Peyer's patch (tissue), 4 donors: Measurements from ENCODE around the gene BARHL2. TPM values are rescaled to one million over a fixed set of nuclear protein-coding genes. Genes with fewer than 3 reads are reported as not detected.

ENCODE experiments used
- DNase-seq, 3 donors: peaks; one replicate each; pipeline ENCODE4 v3.0.0-alpha.2; 2017 to 2019
- H3K27ac ChIP-seq, 4 donors: fragments of 200-600 bp; sonication (generic); one replicate each; pipeline ENCODE4 v1.5.1; 2016 to 2019
- H3K27me3 ChIP-seq, 2 donors: fragments of 200-600 bp; sonication (generic); one replicate each; pipeline ENCODE4 v1.5.1; 2019
- H3K36me3 ChIP-seq, 3 donors: fragments of 200-600 bp; sonication (generic); one replicate each; pipeline ENCODE4 v1.5.1; 2016 to 2019
- H3K4me1 ChIP-seq, 4 donors: fragments of 200-600 bp; sonication (generic); one replicate each; pipeline ENCODE4 v1.5.1; 2016 to 2019
- H3K4me3 ChIP-seq, 4 donors: fragments of 200-600 bp; sonication (generic); 1 replicate in 3 of 4; 2 replicates in 1 of 4; pipeline ENCODE4 v1.5.1; 2016 to 2019; ENCODE audit warnings: mild to moderate bottlenecking in 1 of 4
- H3K9me3 ChIP-seq, 4 donors: fragments of 200-600 bp; sonication (generic); one replicate each; pipeline ENCODE4 v1.5.1; 2016 to 2019; ENCODE audit warnings: mild to moderate bottlenecking in 1 of 4
- POLR2A ChIP-seq, 2 donors: fragments of 450-650 bp; IDR thresholded peaks; one replicate each; pipeline ENCODE4 v1.5.1; 2017; ENCODE audit warnings: antibody characterized with exemption in 2 of 2, mild to moderate bottlenecking in 2 of 2, moderate library complexity in 2 of 2
- total RNA-seq, 4 donors: library from RNA; depleted of rRNA; stranded (reverse); fragments of >200 nt; gene quantifications; one replicate each; pipeline ENCODE4 v1.1.0, GENCODE V29; 2016
- TF ChIP-seq, protein P1 (sequence below), 6 experiments: fragments of 450-650 bp in 4 of 6; fragments of 200-600 bp in 2 of 6; sonication (generic) in 1 of 6; IDR thresholded peaks; one replicate each; pipeline ENCODE4 v1.5.1; 2017 to 2019; ENCODE audit warnings: antibody characterized with exemption in 6 of 6, mild to moderate bottlenecking in 3 of 6, moderate library complexity in 1 of 6

The BARHL2 gene
- total RNA-seq = not detected

DNA sequence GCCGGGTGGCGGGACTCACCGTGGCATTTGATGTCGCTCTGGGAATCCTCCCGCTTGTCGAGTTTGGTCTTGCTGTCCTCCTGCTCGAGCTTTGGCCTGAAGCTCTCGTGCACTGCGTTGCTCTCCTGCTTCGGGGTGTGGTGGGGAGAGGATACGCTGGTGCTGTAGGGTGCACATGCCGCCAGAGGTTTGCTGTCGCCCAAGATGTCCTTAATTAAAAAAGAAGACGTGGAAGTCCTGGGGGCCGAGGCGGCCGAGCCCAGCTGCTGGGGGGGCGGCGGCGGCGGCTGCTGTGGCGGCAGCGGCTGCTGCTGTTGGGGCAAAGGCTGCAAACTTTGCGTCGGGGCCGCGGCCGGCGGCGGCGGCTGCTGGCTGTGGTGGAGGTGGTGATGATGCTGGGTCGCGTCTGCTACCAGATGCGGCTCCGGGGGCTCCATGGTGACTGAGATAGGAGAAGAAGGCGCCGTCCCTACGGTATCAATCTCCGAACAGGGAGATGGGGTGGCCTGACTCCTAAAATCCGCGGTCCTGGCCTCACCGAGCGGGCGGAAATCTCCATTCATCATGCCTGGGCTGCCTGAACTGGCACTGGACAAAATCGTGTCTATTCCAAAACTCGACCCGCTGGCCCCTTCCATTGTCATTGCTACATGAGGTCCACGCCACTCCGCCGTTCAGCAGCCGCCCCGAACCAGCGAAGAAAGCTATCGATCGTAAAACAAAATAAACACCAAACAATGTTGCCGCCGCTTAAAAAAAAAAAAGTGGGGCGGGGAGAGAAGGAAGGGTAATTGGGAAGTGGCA is at the start of gene BARHL2:
BARHL2 (minus strand) TSS at position 751 of the 804 bp plus-strand sequence; CDS start at position 644, 107 bp downstream.
- DNase-seq = no peak
- Histone ChIP-seq H3K4me1 (peaks cover 0 to 28% (median 2%) of the 10 kb centered on the region in 4 donors), H3K27me3 (peaks cover 7 to 59% of the 10 kb centered on the region in 2 donors), H3K27ac (no peak within 1 kb of the TSS), H3K4me3 (peak within 1 kb of the TSS in 3 of 4 donors; percentile 15 to 50 (median 41)), H3K9me3 (peaks cover 0 to 11% (median 0%) of the 10 kb centered on the region in 4 donors), H3K36me3 (no peaks in the 10 kb centered on the region)
- TF ChIP-seq, protein P1, sequence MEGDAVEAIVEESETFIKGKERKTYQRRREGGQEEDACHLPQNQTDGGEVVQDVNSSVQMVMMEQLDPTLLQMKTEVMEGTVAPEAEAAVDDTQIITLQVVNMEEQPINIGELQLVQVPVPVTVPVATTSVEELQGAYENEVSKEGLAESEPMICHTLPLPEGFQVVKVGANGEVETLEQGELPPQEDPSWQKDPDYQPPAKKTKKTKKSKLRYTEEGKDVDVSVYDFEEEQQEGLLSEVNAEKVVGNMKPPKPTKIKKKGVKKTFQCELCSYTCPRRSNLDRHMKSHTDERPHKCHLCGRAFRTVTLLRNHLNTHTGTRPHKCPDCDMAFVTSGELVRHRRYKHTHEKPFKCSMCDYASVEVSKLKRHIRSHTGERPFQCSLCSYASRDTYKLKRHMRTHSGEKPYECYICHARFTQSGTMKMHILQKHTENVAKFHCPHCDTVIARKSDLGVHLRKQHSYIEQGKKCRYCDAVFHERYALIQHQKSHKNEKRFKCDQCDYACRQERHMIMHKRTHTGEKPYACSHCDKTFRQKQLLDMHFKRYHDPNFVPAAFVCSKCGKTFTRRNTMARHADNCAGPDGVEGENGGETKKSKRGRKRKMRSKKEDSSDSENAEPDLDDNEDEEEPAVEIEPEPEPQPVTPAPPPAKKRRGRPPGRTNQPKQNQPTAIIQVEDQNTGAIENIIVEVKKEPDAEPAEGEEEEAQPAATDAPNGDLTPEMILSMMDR (IDR thresholded peaks at IDR 0.05) = no peak
- TF ChIP-seq POLR2A (IDR thresholded peaks at IDR 0.05) = no peak

DNA sequence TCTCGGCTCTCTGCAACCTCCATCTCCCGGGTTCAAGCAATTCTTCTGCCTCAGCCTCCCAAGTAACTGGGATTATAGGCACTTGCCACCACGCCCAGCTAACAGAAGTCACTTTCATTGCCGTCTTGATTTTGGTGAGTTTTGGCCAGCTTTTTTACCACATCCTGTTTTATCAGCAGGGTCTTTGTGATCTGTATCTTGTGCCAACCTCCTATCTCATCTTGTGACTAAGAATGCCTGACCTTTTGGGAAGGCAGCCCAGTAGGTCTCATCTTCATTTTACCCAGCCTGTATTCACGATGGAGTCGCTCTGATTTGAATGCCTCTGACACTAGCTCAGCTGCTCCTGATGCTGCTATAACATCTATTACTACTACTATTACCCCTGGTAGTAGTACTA is 46.8 kb upstream of the BARHL2 start:
- Histone ChIP-seq H3K4me1 (no peaks in the 10 kb centered on the region), H3K9me3 (no peaks in the 10 kb centered on the region), H3K36me3 (no peaks in the 10 kb centered on the region), H3K4me3 (no peak overlapping the region), H3K27me3 (no peaks in the 10 kb centered on the region), H3K27ac (no peak overlapping the region)
- no peak for DNase-seq
- TF ChIP-seq, protein P1 (IDR thresholded peaks at IDR 0.05) = no peak
- no peak for TF ChIP-seq POLR2A (IDR thresholded peaks at IDR 0.05)

DNA sequence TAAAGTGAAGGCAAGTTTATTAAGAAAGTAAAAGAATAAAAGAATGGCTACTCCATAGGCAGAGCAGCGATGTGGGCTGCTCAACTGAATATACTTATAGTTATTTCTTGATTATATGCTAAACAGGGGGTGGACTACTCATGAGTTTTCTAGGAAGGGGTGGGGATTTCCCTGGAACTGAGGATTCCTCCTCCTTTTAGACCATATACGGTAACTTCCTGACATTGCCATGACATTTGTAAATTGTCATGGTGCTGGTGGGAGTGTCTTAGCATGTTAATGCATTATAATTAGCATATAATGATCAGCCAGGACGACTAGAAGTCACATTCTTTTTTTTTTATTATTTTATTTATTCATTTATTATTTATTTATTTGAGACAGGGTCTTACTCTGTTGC is 46.4 kb upstream of the BARHL2 start:
- H3K9me3 ChIP-seq = no peaks in the 10 kb centered on the region
- TF ChIP-seq, protein P1 (IDR thresholded peaks at IDR 0.05) = no peak
- TF ChIP-seq POLR2A (IDR thresholded peaks at IDR 0.05) = no peak
- no peak for DNase-seq
- H3K4me1 ChIP-seq = no peaks in the 10 kb centered on the region
- H3K4me3 ChIP-seq = no peak overlapping the region
- no peaks in the 10 kb centered on the region for H3K27me3 ChIP-seq
- no peak overlapping the region for H3K27ac ChIP-seq
- no peaks in the 10 kb centered on the region for H3K36me3 ChIP-seq

DNA sequence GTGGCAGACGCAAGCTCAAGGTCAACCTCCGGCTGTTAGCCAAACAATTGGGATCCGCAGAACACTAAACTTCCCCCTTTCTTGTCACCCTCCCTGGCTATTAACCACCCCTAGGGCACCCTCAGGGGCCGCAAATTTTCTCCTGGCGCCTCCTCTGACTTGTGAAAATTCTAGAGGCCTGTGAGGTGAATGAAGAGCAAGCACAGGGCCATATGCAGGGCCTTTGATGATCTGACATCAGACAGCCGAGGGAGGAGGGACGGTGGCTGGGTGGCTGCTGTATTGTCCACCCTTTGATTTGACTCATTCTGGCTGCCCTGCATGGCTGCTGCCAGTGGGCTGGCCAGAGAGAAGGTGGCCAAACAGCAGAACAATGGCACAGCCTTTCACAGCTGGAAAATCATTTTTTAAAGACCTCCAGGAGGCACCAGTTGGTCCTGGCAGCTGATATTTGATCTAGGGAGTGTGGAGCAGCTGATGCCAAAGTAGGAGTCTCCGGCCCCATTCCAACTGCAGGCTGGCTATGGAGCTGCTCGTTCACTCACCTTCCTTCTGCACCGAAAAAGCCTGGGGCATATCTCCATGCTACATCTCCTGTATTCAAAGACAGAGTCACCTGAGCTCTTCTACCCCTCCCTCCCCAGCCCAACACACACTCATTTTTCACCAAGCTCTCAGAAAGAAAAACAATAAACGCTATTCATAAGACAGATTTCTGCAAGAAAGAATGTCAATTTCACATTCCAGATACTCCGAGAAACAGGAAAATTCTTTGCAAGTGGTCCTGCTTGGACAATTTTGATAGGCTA is 44.9 kb upstream of the BARHL2 start:
- H3K36me3 ChIP-seq = no peaks in the 10 kb centered on the region
- H3K27ac ChIP-seq = no peak overlapping the region
- H3K4me3 ChIP-seq = no peak overlapping the region
- H3K9me3 ChIP-seq = no peaks in the 10 kb centered on the region
- no peaks in the 10 kb centered on the region for H3K4me1 ChIP-seq
- DNase-seq = no peak
- no peaks in the 10 kb centered on the region for H3K27me3 ChIP-seq
- TF ChIP-seq, protein P1 (IDR thresholded peaks at IDR 0.05) = no peak
- TF ChIP-seq POLR2A (IDR thresholded peaks at IDR 0.05) = no peak

DNA sequence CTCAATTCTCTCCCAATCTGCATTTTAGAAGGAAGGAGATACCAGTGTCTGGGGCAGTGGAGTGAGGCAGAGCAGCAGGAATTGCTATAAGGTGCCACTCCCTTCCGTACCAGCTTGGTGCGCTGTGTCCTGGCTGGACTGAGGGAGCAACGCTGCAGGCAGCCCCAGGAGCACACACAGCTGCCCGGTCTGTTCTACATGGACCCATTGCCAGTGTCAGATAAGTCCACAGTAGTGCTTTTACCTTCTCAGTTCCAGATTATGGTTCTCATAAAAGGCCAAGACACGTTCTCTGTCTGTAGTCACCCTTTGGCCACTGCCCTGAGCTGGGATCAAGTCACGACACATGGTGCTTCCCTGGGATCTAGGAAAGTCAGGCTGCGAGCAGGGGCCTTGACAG is 44.1 kb upstream of the BARHL2 start:
- Histone ChIP-seq H3K4me1 (no peaks in the 10 kb centered on the region), H3K9me3 (no peaks in the 10 kb centered on the region), H3K27me3 (no peaks in the 10 kb centered on the region), H3K4me3 (no peak overlapping the region), H3K36me3 (no peaks in the 10 kb centered on the region), H3K27ac (no peak overlapping the region)
- no peak for TF ChIP-seq POLR2A (IDR thresholded peaks at IDR 0.05)
- TF ChIP-seq, protein P1 (IDR thresholded peaks at IDR 0.05) = no peak
- DNase-seq = no peak
